Muscle layer of duodenum (tissue), 2 donors: ENCODE results near the gene PSRC1.
A peak's percentile ranks its signal among the peaks of the same experiment; 100 is the strongest.
"Not testable (repeated sequence)": the region's sequence is repeated elsewhere in the genome, so short reads cannot be mapped to it uniquely, and the experiment has no call there.

Experiments used
- H3K27ac ChIP-seq: one replicate; pipeline ENCODE4 v1.7.0; 2013; ENCODE audit warnings: mild to moderate bottlenecking, low read length
- H3K27me3 ChIP-seq: one replicate; pipeline ENCODE4 v1.7.0; 2013; ENCODE audit warnings: low read depth, mild to moderate bottlenecking, control low read depth, low read length
- H3K36me3 ChIP-seq, 2 donors: one replicate each; pipeline ENCODE4 v1.7.0; 2013; ENCODE audit warnings: low read length in 2 of 2, control low read depth in 1 of 2, mild to moderate bottlenecking in 1 of 2; ENCODE audit not compliant: insufficient read depth in 2 of 2, control insufficient read depth in 1 of 2
- H3K4me1 ChIP-seq, 2 donors: one replicate each; pipeline ENCODE4 v1.7.0; 2013; ENCODE audit warnings: low read length in 2 of 2, mild to moderate bottlenecking in 2 of 2, control low read depth in 1 of 2, moderate library complexity in 1 of 2; ENCODE audit not compliant: insufficient read depth in 2 of 2, control insufficient read depth in 1 of 2
- H3K4me3 ChIP-seq, 2 donors: one replicate each; pipeline ENCODE4 v1.7.0; 2013; ENCODE audit warnings: low read length in 2 of 2, low read depth in 1 of 2, mild to moderate bottlenecking in 1 of 2
- H3K9me3 ChIP-seq, 2 donors: one replicate each; pipeline ENCODE4 v1.7.0; 2013; ENCODE audit warnings: low read length in 2 of 2, control low read depth in 1 of 2, mild to moderate bottlenecking in 1 of 2; ENCODE audit not compliant: control insufficient read depth in 1 of 2
- donor health status: healthy.

PSRC1 gene

DNA sequence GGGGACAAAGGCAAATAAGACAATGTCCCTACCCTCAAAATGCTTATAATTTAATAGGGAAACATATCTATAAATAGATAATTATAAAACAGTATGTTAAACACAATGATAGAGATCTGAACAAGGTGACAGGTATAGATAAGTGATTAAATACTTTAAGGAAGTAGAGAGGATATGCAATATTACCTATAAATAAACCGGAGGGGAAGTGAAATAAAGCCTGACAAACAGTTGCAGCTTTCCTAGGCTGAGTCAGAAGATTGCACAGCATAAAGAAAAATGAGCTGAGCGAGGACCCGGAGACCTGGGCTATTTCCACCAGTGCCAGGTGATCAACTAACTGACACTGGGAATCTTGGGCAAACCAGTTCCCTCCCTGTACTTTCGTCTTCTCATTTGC is 11.5 kb upstream of the PSRC1 start:
- Histone ChIP-seq H3K27me3 (no peaks in the 10 kb centered on the region), H3K4me3 (no peak overlapping the region), H3K36me3 (no peaks in the 10 kb centered on the region), H3K9me3 (no peaks in the 10 kb centered on the region), H3K4me1 (peaks cover 0 to 12% of the 10 kb centered on the region in 2 donors), H3K27ac (no peak overlapping the region)

DNA sequence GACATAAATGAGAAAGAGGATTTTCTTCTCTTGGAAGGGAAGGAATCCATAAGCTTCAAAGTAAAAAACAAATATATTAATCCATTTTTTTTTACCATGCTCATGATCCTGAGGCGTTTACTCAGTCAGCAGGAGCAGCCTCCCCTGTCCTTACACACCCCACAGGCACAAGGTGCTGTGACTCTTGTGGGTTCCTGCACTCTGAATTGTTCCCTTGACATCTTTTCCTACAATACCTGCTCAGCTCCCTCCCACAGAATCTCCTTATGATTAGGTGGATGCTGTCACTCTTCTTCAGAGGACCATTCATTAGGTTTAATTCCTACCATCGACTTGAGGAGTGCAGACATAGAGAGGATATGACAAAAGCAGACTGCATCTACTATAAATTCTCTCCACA is 10.1 kb upstream of the PSRC1 start:
- Histone ChIP-seq H3K36me3 (no peaks in the 10 kb centered on the region), H3K27me3 (no peaks in the 10 kb centered on the region), H3K27ac (no peak overlapping the region), H3K4me1 (no peaks in the 10 kb centered on the region), H3K4me3 (no peak overlapping the region), H3K9me3 (no peaks in the 10 kb centered on the region)

DNA sequence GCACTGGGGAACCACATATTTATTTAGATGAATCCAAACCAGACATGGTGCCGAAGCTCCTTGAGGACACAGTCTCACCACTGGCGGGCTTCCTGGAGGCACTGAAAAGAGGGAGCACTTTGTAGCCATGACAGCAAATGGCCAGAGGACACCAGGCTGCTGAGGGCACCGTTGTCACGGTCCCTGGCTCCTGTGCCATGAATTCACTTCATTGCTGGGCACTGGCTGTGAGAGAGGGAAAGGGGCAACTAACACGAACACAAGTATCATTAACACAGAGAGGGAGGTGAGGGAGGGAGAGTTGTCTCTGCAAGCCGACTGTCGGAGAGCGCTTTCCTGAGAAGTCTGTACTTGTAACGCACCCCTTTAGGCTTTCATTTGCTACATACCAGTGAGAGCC is 9.4 kb upstream of the PSRC1 start:
- H3K27me3 ChIP-seq = no peaks in the 10 kb centered on the region
- H3K27ac ChIP-seq = no peak overlapping the region
- H3K9me3 ChIP-seq = no peaks in the 10 kb centered on the region
- no peak overlapping the region for H3K4me3 ChIP-seq
- H3K36me3 ChIP-seq = no peaks in the 10 kb centered on the region
- no peaks in the 10 kb centered on the region for H3K4me1 ChIP-seq

DNA sequence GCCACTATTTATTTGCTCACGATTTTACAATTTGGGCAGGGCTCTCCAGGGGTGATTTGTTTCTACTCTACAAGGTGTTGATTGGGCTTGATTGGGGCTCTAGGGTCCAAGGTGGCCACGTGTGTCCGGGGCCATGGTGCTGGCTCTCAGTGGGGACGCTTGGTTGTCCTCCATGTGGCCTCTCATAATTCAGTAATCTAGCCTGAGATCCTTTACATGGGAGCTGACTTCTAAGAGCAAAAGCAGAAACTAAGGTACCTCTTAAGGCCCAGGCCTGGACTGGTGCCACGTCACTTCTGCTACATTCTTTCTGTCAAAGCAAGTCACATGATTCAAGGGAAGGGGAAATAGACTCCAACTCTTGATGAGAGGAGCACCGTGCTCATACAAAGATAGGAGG is 8.1 kb upstream of the PSRC1 start:
- H3K27ac ChIP-seq = no peak overlapping the region
- H3K27me3 ChIP-seq = no peaks in the 10 kb centered on the region
- no peaks in the 10 kb centered on the region for H3K36me3 ChIP-seq
- no peaks in the 10 kb centered on the region for H3K9me3 ChIP-seq
- H3K4me3 ChIP-seq = no peak overlapping the region
- no peaks in the 10 kb centered on the region for H3K4me1 ChIP-seq

DNA sequence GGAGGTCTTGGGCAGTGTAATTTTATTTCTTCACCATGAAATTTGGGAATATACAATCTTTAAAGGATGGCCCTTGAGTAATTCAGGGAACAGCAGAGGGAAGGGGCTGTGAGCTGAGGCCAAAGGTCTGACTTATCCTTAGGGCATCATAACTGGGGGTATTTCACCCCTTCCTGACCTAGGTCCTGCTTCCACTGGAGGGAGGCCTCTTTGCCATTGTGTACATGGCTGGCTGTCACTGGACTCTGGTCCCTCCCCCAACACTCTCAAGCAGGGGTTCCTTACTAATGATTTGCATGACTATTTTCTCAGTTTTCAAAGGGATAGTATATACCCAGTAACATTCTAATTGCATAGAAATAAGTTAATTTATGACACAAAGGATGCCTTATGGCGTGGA is 7.2 kb upstream of the PSRC1 start:
- Histone ChIP-seq H3K9me3 (no peaks in the 10 kb centered on the region), H3K4me3 (no peak overlapping the region), H3K27ac (no peak overlapping the region)

DNA sequence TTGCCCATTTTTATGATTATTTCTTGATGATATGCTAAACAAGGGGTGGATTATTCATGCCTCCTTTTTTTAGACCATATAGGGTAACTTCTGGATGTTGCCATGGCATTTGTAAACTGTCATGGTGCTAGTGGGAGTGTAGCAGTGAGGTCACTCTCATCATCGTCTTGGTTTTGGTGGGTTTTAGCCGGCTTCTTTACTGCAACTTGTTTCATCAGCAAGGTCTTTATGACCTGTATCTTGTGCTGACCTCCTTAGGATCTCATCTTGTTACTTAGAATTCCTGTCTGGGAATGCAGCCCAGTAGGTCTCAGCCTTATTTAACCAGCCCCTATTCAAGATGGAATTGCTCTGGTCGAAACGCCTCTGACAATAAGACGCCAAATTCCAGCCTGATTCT is 3.8 kb upstream of the PSRC1 start:
- H3K27me3 ChIP-seq, H3K27ac ChIP-seq, H3K36me3 ChIP-seq, H3K9me3 ChIP-seq, H3K4me3 ChIP-seq: not testable (repeated sequence)
- H3K4me1 ChIP-seq = peaks cover 10 to 13% of the 10 kb centered on the region in 2 donors

More for the DNA sequence above, 7.2 kb upstream of the PSRC1 start:
- Histone ChIP-seq H3K36me3 (no peaks in the 10 kb centered on the region), H3K4me1 (no peaks in the 10 kb centered on the region), H3K27me3 (no peaks in the 10 kb centered on the region)

DNA sequence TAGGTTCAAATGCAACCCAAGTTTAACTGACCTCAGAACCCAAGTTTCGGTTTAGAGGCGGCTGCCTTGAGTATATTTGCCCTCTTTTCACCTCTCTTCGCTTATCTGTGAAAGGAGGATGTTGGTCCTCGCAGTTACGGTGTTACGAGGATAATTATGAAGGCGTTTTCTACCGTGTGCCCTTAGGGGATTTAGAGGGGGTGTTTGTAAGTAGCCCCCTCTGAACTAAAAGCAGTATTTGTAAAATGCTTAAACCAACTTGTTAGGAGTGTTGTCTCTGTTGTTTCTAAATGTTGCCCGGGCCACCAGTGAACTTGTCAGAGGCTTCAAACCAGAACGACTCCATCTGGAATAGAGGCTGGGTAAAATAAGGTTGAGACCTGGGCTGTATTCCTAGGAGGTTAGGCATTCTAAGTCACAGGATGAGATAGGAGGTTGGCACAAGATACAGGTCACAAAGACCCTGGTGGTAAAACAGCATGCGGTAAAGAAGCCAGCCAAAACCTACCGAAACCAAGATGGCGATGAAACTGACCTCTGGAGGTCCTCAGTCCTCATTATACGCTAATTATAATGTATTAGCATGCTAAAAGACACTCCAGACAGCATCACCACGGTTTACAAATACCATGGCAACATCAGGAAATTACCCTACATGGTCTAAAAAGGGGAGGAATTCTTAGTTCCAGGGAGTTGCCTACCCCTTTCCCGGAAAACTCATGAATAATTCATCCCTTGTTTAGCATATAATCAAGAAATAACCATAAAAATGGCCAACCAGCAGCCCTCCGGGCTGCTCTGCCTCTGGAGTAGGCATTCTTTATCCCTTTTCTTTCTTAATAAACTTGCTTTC is 1.0 kb upstream of the PSRC1 start:
- no peaks in the 10 kb centered on the region for H3K9me3 ChIP-seq
- H3K4me3 ChIP-seq = peak overlapping the region; percentile 72 to 78
- H3K4me1 ChIP-seq = peaks cover 13 to 14% of the 10 kb centered on the region in 2 donors
- H3K27me3 ChIP-seq = no peaks in the 10 kb centered on the region
- peak overlapping the region; percentile 80 for H3K27ac ChIP-seq
- no peaks in the 10 kb centered on the region for H3K36me3 ChIP-seq

DNA sequence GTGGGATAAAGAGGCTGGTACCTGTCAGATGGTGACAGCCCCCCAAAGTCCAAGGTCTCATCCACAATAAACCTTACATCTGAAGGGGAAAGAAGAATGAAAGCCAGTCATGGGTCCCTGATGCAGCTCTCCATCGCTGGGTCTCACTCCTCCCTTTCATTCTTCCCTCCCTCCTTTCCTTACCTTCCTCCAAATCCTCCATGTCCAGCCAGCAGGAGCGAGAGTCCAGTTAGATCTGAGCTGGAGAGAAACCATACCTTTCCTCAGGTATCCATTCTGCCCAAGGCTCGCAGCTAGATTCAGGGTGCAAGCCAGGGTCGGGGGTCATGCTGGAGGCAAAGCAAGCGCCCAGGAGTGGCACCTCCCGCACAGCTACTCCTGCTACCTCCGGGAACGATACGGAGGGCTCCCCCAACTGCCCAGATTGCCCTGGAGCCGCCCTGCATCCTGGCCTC is 421 bp downstream of the PSRC1 start:
- peak overlapping the region; percentile 72 to 78 for H3K4me3 ChIP-seq
- H3K27ac ChIP-seq = peak overlapping the region; percentile 29
- no peaks in the 10 kb centered on the region for H3K36me3 ChIP-seq
- H3K27me3 ChIP-seq = no peaks in the 10 kb centered on the region
- no peaks in the 10 kb centered on the region for H3K9me3 ChIP-seq
- H3K4me1 ChIP-seq = peaks cover 13 to 17% of the 10 kb centered on the region in 2 donors

DNA sequence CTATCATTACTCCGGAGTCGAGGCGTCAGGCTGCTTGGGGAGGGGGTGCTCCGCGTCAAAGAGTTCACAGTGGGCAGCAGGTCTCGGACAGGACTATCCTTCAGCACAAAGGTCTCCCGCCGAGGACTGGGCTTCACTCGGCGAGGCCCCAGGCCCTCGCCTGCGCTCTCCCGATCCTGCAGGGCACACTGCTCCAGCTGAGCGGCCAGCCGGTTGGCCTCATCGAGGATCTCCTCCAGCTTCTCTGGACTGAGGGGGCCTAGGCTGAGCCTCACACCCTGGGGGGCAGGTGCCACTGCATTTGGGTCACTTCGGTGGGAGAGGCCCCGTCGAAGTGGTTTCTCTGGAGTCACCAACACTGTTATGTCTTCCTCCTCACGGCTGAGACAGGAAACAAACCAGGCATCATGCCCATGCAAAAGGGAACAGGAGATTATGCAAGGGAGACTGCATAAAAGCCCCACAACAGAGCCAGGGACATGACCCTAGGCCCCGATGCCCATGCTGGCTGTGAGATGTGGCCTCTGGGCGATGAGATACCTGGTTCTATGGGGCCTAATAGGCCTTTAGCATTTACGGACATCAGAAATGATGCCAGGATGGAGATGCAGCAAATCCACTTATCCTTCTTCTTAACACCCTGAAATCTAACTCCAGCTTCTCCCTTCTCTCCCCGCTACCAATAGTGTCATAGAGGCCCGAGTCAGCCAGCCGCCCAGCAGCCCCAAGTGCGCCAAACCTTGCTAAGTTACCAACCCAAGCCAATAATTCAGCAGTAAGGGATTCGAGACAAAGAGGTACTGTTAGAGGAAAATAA is 1.1 kb downstream of the PSRC1 start:
- Histone ChIP-seq H3K27ac (peak overlapping the region; percentile 29), H3K4me1 (peaks cover 13 to 22% of the 10 kb centered on the region in 2 donors), H3K36me3 (no peaks in the 10 kb centered on the region), H3K9me3 (no peaks in the 10 kb centered on the region), H3K4me3 (peak overlapping the region; percentile 72 to 78), H3K27me3 (no peaks in the 10 kb centered on the region)

DNA sequence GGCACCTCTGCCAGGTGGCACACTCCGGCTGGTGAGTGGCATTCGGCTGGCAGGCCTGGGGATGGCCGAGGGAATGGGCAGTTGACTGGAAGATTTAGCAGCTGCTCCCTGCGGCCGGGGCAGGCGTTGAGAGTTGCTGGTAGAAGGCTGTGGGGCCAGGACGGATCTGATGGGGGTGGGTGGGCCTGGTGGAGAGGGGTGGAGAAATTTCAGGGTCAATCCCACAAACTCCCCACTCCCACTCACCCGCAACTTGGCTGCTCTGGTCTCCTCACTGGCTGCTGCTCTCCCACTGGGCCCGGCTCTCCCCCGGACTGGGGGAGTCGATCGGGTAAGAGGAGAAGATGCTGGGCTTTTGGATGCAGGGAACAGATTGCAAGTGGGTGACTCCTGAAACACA is 2.1 kb downstream of the PSRC1 start:
- H3K27ac ChIP-seq = no peak overlapping the region
- H3K4me3 ChIP-seq = no peak overlapping the region
- H3K4me1 ChIP-seq = peaks cover 13 to 22% of the 10 kb centered on the region in 2 donors

DNA sequence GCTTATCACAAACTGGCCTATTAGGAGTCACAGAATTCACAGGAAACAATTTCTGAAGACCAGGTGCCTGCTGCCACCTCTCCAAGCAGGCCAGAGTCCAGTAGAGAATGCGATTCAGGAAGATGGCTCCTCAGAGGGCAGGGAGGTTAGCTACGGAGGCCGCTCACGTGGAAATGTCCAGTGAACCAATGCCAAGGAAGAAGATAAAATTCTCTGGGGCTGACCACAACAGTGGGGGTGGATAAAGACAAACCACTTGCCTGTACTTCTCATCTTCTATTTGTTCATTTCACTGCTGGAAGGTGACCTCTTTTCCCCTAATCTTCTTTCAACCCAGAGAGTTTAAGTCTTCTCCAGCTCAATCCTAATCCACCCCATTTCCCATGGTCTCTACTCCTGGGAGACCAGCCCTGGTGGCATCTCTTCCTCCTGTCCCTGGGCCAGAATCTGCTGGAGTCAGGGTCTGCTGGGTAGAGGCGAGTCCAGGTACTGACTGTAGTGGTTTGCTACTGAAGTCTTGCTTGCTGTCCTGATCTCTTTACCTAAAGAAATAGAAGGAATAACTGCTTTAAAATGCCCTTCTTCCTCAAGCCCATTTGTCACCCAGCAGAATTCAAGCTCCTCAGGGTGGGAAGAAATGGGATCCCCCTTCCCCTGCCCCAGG is 3.2 kb downstream of the PSRC1 start:
- no peaks in the 10 kb centered on the region for H3K27me3 ChIP-seq
- no peak overlapping the region for H3K4me3 ChIP-seq
- H3K27ac ChIP-seq = no peak overlapping the region
- no peaks in the 10 kb centered on the region for H3K36me3 ChIP-seq
- H3K4me1 ChIP-seq = peaks cover 13 to 32% of the 10 kb centered on the region in 2 donors
- H3K9me3 ChIP-seq = no peaks in the 10 kb centered on the region

More for the DNA sequence above, 2.1 kb downstream of the PSRC1 start:
- H3K9me3 ChIP-seq = no peaks in the 10 kb centered on the region
- no peaks in the 10 kb centered on the region for H3K36me3 ChIP-seq
- no peaks in the 10 kb centered on the region for H3K27me3 ChIP-seq
